Measurements from ENCODE around the gene NRIP3. TPM values are rescaled to one million over a fixed set of nuclear protein-coding genes. Genes with fewer than 3 reads are reported as not detected.

NRIP3 gene
- total and polyA plus RNA-seq, 3 experiments from 2014 or later, result 0.10 to 2.2 (median 1.4) TPM

- Histone ChIP-seq H3K27ac (ENCODE audit: low read depth, low read length) (peak within 1 kb of the TSS; percentile 94), H3K36me3 (ENCODE audit: insufficient read depth, low read length) (no peaks in the 10 kb centered on the region), H3K9me3 (ENCODE audit: low read length) (no peaks in the 10 kb centered on the region), H3K27me3 (ENCODE audit: insufficient read depth, low read length, poor library complexity, severe bottlenecking) (no peaks in the 10 kb centered on the region), H3K4me3 (ENCODE audit: low read length) (peak within 1 kb of the TSS; percentile 87), H3K4me1 (ENCODE audit: insufficient read depth, low read length) (peaks cover 24% of the 10 kb centered on the region)
- peak; percentile 66 to 84 (median 79) for DNase-seq
- peak within 1 kb of the TSS; percentile 91 to 99 (median 97) for H3K27ac Mint-ChIP-seq
- H3K9me3 Mint-ChIP-seq, result no peaks in the 10 kb centered on the region
- POLR2A ChIA-PET, result interaction anchor here (0.9 to 2.6 kb wide), 6 partner anchors 39 to 496 kb away, joined by 3 to 13 read pairs (median 6); partner anchors contain the start of genes NRIP3, RPL27A, TRIM66 and ZNF143
- no peaks in the 10 kb centered on the region for H3K27me3 Mint-ChIP-seq
- H3K36me3 Mint-ChIP-seq, result peaks cover 0 to 30% (median 2%) of the 10 kb centered on the region in 3 donors
- peak within 1 kb of the TSS; percentile 94 to 97 (median 97) for H3K4me3 Mint-ChIP-seq
- peaks cover 32 to 44% (median 33%) of the 10 kb centered on the region in 3 donors for H3K4me1 Mint-ChIP-seq
- CTCF ChIA-PET, result interaction anchor here (0.8 to 1.9 kb wide), 6 partner anchors 17 to 53 kb away, joined by 3 to 6 read pairs (median 4); partner anchors contain the start of gene AKIP1
Observed at GRCh38 chr11:8964324-8965320, 39.2 kb downstream of the NRIP3 start, which contains the start of gene TMEM9B. TMEM9B (minus strand) TSS chr11:8964442; CDS start chr11:8964313, 129 bp downstream.

- peak; percentile 68 to 85 (median 78) for DNase-seq
- H3K36me3 ChIP-seq (ENCODE audit: insufficient read depth, low read length), result no peaks in the 10 kb centered on the region
- Mint-ChIP-seq H3K9me3 (no peaks in the 10 kb centered on the region), H3K36me3 (peaks cover 0 to 36% (median 2%) of the 10 kb centered on the region in 3 donors), H3K4me1 (peaks cover 35 to 50% (median 40%) of the 10 kb centered on the region in 3 donors), H3K27me3 (no peaks in the 10 kb centered on the region), H3K27ac (peak overlapping the region; percentile 91 to 99 (median 97)), H3K4me3 (peak overlapping the region; percentile 94 to 97 (median 97))
- peak overlapping the region; percentile 87 for H3K4me3 ChIP-seq (ENCODE audit: low read length)
- no peaks in the 10 kb centered on the region for H3K27me3 ChIP-seq (ENCODE audit: insufficient read depth, low read length, poor library complexity, severe bottlenecking)
- H3K4me1 ChIP-seq (ENCODE audit: insufficient read depth, low read length), result peaks cover 24% of the 10 kb centered on the region
- peak overlapping the region; percentile 94 for H3K27ac ChIP-seq (ENCODE audit: low read depth, low read length)
- no peaks in the 10 kb centered on the region for H3K9me3 ChIP-seq (ENCODE audit: low read length)
- CTCF ChIA-PET, result interaction anchor here (0.8 to 1.9 kb wide), 6 partner anchors 18 to 496 kb away, joined by 3 to 6 read pairs (median 4); partner anchors contain the start of genes AKIP1 and ZNF143
- POLR2A ChIA-PET, result interaction anchor here (1.0 to 2.6 kb wide), 5 partner anchors 40 to 496 kb away, joined by 4 to 13 read pairs (median 6); partner anchors contain the start of genes NRIP3, RPL27A, TRIM66 and ZNF143
Observed at GRCh38 chr11:8963569-8964323, 40.1 kb downstream of the NRIP3 start.

DNA sequence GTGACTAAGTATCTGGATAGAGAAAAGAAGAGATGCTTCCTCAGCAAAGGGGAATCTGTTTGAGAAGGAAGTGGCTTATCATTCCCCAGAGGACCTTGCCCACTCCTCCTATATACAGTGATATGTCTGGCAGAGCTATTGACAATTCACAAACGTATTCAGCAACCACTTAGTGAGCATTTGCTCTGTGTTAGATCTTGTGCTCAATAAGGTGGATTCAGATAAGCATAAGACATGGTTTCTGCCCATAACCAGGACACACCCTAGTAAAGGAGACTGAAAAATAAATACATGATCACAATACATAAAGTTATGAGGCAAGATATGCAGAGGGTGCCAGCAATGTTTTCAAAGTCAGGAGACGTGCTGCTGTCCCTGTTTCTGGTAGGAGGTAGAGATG, 41.0 kb downstream of the NRIP3 start:
- H3K9me3 Mint-ChIP-seq, result no peaks in the 10 kb centered on the region
- H3K4me3 Mint-ChIP-seq, result peak overlapping the region; percentile 94 to 97 (median 97)
- peaks cover 35 to 52% (median 41%) of the 10 kb centered on the region in 3 donors for H3K4me1 Mint-ChIP-seq
- Histone ChIP-seq H3K4me3 (ENCODE audit: low read length) (peak overlapping the region; percentile 87), H3K4me1 (ENCODE audit: insufficient read depth, low read length) (peaks cover 24% of the 10 kb centered on the region), H3K27me3 (ENCODE audit: insufficient read depth, low read length, poor library complexity, severe bottlenecking) (no peaks in the 10 kb centered on the region), H3K27ac (ENCODE audit: low read depth, low read length) (peak overlapping the region; percentile 94), H3K9me3 (ENCODE audit: low read length) (no peaks in the 10 kb centered on the region), H3K36me3 (ENCODE audit: insufficient read depth, low read length) (no peaks in the 10 kb centered on the region)
- peak overlapping the region; percentile 91 to 99 (median 97) for H3K27ac Mint-ChIP-seq
- ChIA-PET CTCF (interaction anchor here (1.4 to 1.9 kb wide), 2 partner anchors 49 to 52 kb away, joined by 5 to 6 read pairs; partner anchors contain the start of gene AKIP1), POLR2A (interaction anchor here (2.6 kb wide), 1 partner anchor 274 kb away, joined by 10 read pairs; no protein-coding TSS in a partner anchor)
- peaks cover 0 to 36% (median 2%) of the 10 kb centered on the region in 3 donors for H3K36me3 Mint-ChIP-seq
- H3K27me3 Mint-ChIP-seq, result no peaks in the 10 kb centered on the region
- no peak for DNase-seq

GRCh38 chr11:8961401-8961800, 42.4 kb downstream of the NRIP3 start:
- ChIA-PET CTCF (interaction anchor here (3.6 kb wide), 1 partner anchor 48 kb away, joined by 26 read pairs; no protein-coding TSS in a partner anchor), POLR2A (interaction anchor here (0.6 kb wide), 1 partner anchor 302 kb away, joined by 4 read pairs; no protein-coding TSS in a partner anchor)
- peaks cover 0 to 40% (median 2%) of the 10 kb centered on the region in 3 donors for H3K36me3 Mint-ChIP-seq
- no peak for DNase-seq
- no peaks in the 10 kb centered on the region for H3K27me3 Mint-ChIP-seq
- Histone ChIP-seq H3K27me3 (ENCODE audit: insufficient read depth, low read length, poor library complexity, severe bottlenecking) (no peaks in the 10 kb centered on the region), H3K4me1 (ENCODE audit: insufficient read depth, low read length) (peaks cover 24% of the 10 kb centered on the region), H3K9me3 (ENCODE audit: low read length) (no peaks in the 10 kb centered on the region), H3K4me3 (ENCODE audit: low read length) (no peak overlapping the region), H3K27ac (ENCODE audit: low read depth, low read length) (no peak overlapping the region), H3K36me3 (ENCODE audit: insufficient read depth, low read length) (peaks cover 3% of the 10 kb centered on the region)
- peak overlapping the region in 2 of 7 donors; percentile 26 to 52 for H3K4me3 Mint-ChIP-seq
- peaks cover 40 to 64% (median 50%) of the 10 kb centered on the region in 3 donors for H3K4me1 Mint-ChIP-seq
- no peaks in the 10 kb centered on the region for H3K9me3 Mint-ChIP-seq
- peak overlapping the region in 5 of 8 donors; percentile 38 to 79 (median 41) for H3K27ac Mint-ChIP-seq

GRCh38 chr11:8959546-8960166, 44.1 kb downstream of the NRIP3 start:
- Histone ChIP-seq H3K27ac (ENCODE audit: low read depth, low read length) (no peak overlapping the region), H3K36me3 (ENCODE audit: insufficient read depth, low read length) (peaks cover 3% of the 10 kb centered on the region), H3K9me3 (ENCODE audit: low read length) (no peaks in the 10 kb centered on the region), H3K4me1 (ENCODE audit: insufficient read depth, low read length) (peaks cover 18% of the 10 kb centered on the region), H3K4me3 (ENCODE audit: low read length) (no peak overlapping the region), H3K27me3 (ENCODE audit: insufficient read depth, low read length, poor library complexity, severe bottlenecking) (no peaks in the 10 kb centered on the region)
- ChIA-PET CTCF (interaction anchor here (0.8 to 3.6 kb wide), 10 partner anchors 10 to 575 kb away, joined by 3 to 26 read pairs (median 4); partner anchors contain the start of gene AKIP1), POLR2A (interaction anchor here (0.6 to 1.1 kb wide), 2 partner anchors 47 to 277 kb away, joined by 3 to 6 read pairs; partner anchors contain the start of genes RPL27A and TRIM66)
- H3K4me1 Mint-ChIP-seq, result peaks cover 34 to 54% (median 45%) of the 10 kb centered on the region in 3 donors
- H3K36me3 Mint-ChIP-seq, result peaks cover 0 to 49% (median 7%) of the 10 kb centered on the region in 3 donors
- peak overlapping the region in 1 of 7 donors; percentile 22 for H3K4me3 Mint-ChIP-seq
- peak in 2 of 5 donors; percentile 21 to 22 for DNase-seq
- no peaks in the 10 kb centered on the region for H3K9me3 Mint-ChIP-seq
- H3K27me3 Mint-ChIP-seq, result no peaks in the 10 kb centered on the region
- H3K27ac Mint-ChIP-seq, result peak overlapping the region in 4 of 8 donors; percentile 29 to 67 (median 52)

DNA sequence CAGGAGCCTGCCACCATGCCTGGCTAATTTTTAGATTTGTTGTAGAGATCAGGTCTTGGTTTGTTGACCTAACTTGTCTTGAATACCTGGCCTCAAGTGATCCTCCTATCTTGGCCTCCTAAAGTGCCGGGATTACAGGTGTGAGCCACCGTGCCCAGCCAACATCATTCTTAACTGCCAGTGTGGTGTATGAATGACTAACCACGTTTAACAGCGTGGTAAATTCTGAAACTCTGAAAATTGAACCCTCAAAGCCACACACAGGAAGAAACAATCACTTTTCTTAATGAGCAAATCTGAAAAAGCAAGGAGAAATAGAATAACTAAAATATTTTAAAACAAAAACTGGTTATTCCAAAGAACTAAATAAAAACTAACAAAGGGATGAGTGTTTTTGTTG, 46.9 kb downstream of the NRIP3 start:
- Mint-ChIP-seq H3K27ac (peak overlapping the region in 4 of 8 donors; percentile 30 to 83 (median 56)), H3K9me3 (no peaks in the 10 kb centered on the region), H3K36me3 (peaks cover 0 to 61% (median 11%) of the 10 kb centered on the region in 3 donors), H3K4me3 (no peak overlapping the region), H3K27me3 (no peaks in the 10 kb centered on the region), H3K4me1 (peaks cover 22 to 41% (median 27%) of the 10 kb centered on the region in 3 donors)
- H3K4me1 ChIP-seq (ENCODE audit: insufficient read depth, low read length), result peaks cover under 1% of the 10 kb centered on the region
- DNase-seq, result no peak
- no peak overlapping the region for H3K27ac ChIP-seq (ENCODE audit: low read depth, low read length)
- ChIA-PET CTCF (no interaction called here), POLR2A (no interaction called here)
- H3K4me3 ChIP-seq (ENCODE audit: low read length), result no peak overlapping the region
- no peaks in the 10 kb centered on the region for H3K27me3 ChIP-seq (ENCODE audit: insufficient read depth, low read length, poor library complexity, severe bottlenecking)
- H3K9me3 ChIP-seq (ENCODE audit: low read length), result no peaks in the 10 kb centered on the region
- peaks cover 10% of the 10 kb centered on the region for H3K36me3 ChIP-seq (ENCODE audit: insufficient read depth, low read length)

All from CD8-positive, alpha-beta memory T cell (primary cell).